Globus pallidus (tissue), 1 donor: Measurements from ENCODE around the gene ZBTB22.
"Not testable (repeated sequence)": the region's sequence is repeated elsewhere in the genome, so short reads cannot be mapped to it uniquely, and the experiment has no call there.

ENCODE experiments used
- DNase-seq: peaks from one replicate; pipeline ENCODE4 v3.0.0-alpha.2; 2015; ENCODE audit warnings: low spot score

The ZBTB22 gene

DNA sequence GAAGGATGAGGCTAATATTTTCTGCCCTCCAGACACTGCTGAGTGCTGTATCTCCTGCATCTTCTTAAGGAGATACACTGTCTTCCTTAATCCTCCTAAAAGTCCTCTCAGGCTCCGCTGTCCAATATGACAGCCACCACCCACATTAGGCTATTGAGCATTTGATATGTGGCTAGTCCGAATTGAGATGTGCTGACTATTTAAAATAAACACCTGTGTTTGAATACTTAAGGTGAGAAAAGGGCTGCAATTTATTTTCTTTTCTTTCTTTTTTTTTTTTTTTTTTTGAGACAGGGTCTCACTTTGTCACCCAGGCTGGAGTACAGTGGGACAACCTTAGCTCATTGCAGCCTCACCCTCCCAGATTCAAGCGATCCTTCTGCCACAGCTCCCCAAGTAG, 15.7 kb downstream of the ZBTB22 start:
- DNase-seq: no peak

DNA sequence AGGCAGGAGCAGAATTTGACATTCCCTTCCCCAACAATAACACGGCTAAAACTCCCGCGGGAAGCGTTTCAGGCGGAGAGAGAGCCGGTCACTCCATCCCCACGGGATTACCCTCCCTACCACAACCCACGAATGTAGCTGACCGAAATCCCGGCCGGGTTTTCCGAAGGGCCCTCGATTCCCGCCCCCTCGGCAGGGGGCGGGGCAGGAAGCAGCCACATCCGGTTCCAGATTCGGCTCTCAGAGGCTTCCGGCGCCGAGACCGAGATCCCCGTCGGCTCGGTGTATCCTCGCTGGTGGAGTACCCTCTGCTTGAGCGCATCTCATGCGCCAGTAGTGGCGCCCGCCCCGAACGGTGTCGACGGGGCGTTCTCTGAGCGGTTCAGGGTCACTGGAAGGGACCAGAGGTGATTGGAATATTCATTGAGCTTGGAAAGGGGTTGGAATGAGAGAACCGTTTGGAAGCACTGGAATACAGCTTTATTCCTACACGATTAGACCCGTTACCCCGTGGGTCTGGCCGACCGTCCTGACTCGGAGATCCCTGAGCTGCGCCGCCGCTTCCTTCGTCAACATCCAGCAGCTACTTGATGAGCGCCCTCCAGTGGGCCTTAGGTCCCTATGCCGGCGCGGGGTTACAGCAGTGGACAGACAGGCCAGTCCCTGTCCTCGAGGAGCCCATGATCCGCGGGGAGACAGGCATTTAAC, 18.2 kb downstream of the ZBTB22 start:
- peak; percentile 89 for DNase-seq

DNA sequence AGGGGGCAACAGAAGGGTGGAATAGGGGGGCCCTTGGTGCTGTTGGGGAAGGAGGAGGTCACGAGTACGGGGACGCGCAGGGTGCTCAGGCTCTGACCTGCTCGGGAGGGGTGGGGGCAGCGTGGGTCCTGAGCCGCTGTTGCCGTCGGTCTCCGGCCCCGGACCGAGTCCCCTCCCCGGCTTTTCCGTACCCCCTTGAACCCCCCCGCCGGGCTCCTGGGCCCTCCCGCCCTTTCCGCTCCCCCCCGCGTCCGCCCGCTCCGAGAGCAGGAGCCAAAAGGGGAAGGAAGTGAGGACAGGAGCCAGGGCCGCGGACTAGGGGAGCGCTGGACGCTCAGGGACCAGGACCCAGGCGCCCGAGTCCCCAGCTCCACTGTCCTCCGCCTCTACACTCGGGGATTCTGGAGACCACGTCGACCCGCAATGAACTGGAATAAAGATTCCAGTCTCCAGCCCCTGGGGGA, 18.7 kb downstream of the ZBTB22 start, which contains the start of gene RGL2:
Gene RGL2, minus strand, starts transcription at position 170 of the 464 bp plus-strand sequence. CDS start 332 bp downstream, outside the sequence.
- DNase-seq: peak; percentile 83

DNA sequence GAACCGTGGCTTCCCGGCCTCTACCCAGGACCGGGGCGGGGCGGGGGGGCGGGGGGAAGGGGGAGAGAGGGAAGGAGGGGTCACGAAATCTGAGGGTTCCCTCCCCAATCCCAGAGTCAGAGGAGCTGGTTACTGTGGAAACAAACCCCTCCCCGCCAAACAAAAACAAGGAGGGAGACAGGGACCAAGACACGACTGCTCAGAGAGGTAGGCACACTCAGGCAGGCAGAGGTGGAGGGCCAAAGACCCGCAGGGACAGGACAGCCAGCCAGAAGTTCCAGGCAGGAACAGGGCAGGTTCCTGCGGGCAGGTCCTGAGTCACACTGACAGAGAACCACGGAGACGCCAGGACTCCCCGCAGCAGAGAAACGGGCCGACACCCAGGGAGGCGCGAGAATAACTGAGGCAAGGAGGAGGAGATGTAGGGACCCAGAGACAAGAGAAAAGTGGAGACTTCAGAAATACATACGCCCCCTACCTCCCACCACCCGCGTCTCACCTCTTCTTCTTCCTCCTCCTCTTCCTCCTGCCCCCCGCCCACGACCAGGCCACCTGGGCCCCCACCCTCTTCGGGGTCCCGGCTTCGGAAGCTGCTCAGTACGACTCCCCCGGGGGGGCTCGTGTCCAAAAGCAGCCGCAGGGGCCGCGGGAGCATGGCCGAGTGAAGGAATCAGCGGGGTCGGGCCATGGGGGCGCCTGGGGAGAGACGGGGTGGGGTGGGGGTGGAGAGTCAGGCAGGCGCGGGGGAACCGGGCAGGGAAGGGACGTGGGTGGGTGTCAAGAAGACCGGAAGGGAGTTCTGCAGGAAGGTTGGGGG, 19.4 kb downstream of the ZBTB22 start:
- DNase-seq: peak; percentile 47

DNA sequence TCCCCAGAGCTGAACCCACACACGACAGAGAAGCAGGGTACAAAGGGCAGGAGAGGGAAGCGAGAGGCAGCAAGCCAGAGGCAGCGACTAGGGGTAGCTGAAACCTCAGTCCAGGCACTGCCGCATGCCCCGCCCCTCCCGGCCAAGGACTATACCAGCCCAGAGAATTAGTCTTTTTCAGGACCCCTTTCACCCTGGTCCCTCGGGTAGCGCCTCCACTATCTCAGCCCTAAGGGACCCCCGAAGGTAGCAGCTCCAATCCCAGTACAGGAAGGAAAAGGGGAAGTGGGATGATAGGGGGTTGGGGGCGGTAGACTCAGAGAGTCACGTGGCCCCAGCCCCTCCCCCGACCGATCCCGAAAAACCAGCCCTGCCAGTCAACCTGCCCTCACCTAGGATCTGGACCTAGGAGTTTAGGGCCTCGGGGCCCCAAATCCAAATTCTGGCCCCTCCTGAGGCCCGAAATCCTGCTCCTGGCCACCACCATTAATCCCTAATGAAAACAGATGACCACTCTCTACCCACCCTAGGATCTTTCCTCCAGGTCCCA, 20.1 kb downstream of the ZBTB22 start:
- DNase-seq: no peak

DNA sequence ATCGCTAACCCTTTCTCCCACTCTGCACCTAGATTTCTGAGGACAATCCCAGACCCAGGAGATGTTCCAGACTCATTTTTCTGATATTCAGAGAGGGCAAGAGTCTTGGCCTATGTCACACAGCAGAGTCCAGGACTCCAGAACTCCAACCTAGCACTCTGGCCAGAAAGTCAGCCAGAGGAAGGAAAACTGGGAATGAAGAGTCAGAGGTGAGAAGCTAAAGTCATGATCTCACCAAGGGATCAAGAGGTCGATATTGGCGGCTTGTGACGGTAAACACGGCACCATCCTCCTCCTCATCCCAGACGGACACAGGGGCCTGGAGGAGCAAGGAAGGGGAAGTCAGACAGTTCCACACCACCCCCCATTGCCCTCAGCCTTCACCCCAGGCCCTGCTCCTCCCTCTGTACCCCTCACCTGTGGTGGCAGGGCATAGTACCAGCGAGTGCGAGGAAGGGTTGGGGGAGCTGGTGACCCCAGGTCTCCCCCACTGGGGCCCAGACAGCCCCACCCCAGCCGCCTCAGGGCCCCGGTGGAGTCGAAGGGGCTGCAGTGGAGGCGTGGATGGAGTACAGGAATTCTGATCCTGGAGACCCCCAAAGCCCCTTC, 20.6 kb downstream of the ZBTB22 start:
- no peak for DNase-seq

DNA sequence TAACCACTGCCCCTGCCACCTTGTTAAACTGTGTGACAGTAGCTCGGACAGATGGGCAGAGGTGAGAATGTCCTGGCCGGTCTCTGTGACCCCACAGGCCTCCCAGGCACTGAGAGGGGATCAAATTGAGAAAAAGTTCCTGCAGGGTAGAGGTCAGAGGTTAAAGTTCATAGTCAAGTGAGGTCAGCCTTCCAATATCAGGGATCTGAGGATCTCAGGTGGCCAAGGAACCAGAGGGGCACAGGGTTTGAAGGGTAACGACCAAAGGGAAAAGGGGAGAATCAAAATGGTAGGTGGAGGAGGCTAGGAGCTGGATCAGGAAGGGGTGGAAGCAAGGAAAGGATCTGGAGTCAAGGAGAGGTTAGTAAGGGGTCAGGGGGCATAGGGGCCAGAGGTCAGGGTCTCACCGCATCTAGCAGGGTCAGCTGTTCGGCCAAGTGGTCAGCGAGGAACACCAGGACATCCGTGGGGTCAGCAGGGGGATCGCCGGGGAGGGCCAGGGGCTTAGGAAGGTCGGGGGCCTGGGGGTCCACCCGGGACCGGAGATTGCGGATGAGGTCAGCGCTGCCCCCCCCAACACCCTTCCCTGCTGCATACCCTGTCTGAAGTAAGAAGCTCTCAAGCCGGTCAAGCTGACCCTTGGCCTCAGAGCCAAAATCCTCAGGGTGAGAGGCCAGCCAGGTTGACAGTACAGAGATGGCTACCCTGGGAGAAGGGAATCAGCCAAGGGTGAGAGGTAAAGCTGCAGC, 21.7 kb downstream of the ZBTB22 start:
- no peak for DNase-seq

DNA sequence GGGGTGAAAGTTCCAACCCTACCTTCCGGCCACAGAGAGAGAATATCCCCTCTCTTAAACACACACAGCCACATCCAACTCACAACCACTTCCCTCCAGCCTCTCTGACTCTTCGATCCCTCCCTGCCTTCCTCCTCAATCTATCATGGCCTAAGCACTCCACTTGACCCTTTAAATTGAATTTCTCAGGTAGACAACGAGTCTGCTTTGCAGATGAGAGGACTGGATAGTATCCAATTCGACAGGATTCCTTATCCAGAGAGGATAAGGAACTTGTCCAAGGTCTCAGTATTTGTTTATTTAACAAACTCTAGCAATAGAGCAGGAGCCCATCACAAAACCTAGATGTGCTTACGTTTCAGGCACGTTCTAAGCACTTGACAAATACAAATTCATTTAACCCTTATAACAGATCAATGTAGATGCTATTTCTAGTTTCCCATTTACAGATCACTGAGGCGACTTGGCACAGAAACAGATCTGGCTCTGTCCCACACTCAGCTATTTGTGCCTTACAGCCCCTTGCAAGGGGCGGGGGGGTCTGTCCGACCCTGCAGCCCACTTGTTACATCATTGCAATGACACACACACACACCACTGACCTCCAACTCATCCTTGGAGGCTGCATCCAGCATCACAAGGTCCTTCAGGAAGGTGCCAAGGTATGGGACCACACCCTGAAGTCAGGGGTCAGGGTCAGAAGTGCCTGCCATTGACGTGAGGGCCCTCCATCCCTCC, 23.3 kb downstream of the ZBTB22 start:
- DNase-seq: no peak

DNA sequence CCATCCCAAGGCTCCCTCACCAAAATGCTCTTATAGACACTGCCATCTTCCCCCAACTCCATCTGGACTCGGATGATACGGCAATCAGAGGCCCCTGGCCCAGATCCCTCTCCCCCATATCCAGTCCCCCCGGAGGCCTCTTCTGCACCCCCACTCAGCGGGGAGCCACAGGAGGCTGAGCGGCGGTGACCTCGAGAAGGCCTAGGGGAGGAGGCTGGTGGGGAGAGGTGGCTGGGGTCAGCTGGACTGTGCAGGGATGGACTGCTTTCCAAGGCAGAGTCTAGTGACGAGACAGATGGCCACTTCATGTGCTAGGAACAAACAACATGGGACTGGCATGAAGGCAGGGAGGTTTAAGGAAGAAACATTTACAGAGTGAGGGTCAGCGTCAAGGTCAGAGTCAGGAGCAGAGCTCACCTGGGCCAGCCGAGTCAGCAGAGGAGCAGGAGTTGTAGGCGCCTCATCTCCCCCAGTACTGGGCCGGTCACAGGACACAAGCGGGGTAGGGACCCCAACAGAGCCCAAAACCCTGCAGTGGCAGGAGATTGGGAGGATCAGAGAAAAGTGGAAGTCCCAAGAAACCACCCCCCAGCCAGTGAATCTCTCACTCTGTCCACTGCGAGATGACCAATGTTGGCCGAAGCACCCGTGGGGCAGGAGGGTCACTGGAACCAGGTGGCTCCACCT, 24.4 kb downstream of the ZBTB22 start:
- no peak for DNase-seq

DNA sequence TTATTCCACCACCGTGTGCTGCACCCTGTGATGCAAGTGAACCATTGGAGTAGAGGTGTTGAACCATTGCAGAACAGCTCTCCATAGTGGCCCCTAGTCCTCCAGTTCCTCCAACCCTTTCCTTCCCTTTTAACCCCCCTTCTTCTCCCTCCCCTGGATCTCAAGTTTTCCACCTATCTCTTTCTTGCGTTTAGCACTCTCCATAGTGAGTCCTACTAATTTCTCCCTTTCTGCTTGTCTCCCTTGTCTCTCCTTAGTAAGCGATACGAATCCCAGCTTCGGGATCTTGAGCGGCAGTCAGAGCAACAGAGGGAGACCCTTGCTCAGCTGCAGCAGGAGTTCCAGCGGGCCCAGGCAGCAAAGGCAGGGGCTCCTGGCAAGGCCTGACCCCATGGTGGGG, 27.1 kb downstream of the ZBTB22 start:
- no peak for DNase-seq

DNA sequence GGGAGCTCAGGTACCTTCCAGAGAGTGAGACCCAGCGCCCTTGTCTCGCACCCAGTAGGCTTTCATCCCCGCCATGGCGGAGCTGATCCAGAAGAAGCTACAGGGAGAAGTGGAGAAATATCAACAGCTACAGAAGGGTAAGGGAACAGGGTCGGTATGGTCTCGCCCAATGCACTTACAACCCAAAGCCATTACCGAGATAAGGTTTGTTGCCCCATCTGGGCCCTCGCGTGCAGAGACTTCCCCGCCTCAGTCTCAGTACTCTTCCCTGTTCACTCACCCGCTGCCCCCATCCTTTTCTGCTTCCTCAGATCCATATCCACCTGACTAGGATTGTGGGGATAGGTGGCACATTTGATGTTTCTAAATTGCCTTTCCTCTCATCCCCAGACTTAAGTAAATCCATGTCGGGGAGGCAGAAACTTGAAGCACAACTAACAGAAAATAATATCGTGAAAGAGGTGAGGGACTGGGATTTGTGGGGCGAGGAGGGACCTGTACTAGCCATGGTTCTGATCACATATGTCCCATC, 27.7 kb downstream of the ZBTB22 start:
- DNase-seq: no peak

DNA sequence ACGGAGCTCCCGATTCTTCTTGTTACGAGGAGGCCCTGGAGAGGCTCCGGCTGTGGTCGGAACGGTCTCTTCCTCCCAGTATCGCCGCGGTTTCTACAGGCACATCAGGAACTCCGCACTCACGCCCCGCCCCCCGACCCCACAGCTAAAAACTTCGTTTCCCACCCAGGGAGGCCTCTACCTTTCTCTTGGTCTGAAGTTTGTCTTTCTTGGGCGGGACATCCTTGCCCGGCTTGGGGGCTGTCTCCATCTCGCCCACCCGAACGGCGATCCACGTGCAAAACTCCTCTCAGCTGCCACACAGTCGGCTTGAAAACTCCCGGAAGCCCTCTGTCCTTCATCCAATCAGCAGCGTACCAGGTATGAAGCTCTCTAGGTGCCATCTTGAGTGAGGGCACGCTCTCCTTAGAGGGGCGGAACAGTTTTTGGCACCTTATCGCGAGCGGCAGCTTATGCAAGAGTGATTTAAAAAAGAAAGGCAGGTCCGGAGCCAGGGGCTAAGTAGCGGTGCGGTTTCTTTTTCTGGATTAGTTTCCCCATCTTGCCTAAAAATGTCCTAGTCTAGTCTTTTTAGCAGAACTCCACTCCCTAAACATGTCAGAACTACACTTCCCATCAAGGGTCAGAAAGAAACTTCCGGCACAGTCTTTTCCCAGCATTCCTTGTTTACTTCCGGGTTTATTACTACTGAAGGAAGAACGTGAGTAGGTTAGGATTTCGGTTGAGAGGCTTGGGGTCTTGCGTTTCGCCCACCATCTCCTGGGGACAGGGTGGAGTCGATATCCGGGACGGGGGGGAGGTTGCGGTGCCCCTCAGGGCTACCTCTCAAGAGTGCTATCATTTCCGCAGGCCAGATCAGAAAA, 28.4 kb downstream of the ZBTB22 start, which contains the start of the genes PFDN6 and WDR46:
Gene PFDN6, plus strand, starts transcription at position 681 of the 863 bp plus-strand sequence. CDS start 256 bp downstream, outside the sequence.
Gene WDR46, minus strand, starts transcription at position 319 of the 863 bp plus-strand sequence. Its CDS starts 69 bp downstream, at position 250.
- DNase-seq: peak; percentile 97

DNA sequence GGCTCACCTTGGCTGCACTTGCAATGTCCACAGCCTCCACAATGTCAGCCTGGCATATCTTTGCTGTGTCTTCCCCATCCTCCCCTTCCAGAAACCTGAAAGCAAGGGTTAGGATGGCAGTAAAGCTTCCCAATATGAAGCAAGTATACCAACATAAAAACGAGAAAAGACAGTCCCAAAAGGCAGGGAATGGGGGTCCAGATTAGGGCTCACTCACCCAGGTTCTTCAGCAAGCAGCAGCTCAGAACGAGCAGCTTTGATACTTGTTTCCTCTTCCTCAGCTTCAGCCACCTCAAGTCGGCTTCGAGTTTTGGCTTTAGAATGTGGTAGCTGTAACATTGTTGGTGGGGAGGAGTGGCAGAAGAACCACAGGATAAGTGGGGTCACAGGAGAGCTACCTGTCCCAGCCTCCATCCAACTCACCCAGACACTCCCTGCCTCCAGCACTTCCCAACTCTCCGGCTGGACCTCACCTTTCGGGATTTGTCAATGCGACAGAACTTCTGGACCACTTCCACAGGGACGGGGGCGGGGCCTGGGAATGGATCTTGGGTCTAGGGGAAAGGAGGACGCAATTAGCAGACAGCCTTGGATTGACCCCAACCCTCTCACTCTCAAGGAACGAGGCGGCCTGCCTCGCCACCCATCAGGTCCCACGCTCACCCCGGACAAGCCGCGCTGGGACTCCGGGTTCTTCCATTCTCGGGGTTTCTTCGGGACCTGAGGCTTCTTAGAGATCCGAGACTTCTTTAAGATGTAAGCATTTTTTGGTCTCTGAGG, 29.2 kb downstream of the ZBTB22 start:
- no peak for DNase-seq

DNA sequence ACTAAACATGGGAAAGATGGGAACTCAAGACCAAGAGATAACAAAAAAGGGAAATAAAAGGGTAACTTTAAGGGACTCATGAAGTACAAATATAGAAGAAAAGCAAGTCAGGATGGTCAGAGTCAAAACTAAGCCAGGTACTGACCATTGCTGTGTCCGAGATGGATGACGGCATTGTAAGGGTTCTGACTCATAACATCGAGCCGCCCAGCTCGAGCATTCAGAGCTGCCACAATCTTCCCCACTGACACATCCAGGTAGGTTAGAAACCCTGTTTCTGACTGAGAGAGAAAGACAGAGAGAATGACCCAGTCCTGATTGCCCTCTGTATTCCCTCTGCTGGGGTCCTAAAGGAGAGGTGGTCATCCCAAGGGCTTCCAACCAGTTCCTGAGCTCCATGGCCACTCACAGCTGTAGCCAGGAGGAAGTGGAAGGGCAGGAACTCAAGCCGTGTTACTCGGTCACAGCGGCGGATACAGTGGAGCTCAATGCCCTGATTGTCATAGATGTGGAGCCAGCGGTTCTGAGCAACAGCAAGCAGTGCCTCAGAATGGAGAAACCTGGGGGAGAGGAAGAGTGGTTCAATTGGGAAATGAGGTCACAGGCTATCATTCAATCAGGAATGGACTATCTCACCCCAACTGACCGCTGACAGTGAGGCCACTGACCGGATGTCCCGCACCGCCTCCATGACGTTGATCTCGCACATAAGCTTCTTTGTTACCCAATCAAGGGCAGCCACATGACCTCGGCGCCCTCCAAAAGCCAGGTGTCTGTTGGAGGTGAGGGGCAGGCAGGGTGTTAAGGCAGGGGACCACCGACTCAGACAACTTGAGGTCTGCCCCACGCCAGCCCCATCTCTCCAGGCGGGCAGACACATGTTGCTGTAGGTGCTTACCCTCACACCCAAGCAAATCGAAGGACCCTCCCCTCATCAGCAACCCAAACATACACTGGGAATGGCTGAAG, 30.3 kb downstream of the ZBTB22 start:
- no peak for DNase-seq

DNA sequence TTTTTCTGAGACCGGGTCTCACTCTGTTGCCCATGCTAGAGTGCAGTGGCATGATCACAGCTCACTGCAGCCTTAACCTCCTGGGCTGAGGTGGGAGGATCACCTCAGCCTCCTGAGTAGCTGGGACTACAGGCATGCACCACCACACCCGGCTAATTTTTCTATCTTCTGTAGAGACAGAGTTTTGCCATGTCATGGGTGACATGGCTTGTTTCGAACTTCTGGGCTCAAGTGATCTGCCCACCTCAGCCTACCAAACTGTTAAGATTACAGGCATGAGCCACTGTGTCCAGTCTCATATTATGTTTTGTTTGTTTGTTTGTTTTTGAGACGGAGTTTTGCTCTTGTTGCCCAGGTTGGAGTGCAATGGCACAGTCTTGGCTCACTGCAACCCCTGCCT, 32.3 kb downstream of the ZBTB22 start:
- DNase-seq: not testable (repeated sequence)

DNA sequence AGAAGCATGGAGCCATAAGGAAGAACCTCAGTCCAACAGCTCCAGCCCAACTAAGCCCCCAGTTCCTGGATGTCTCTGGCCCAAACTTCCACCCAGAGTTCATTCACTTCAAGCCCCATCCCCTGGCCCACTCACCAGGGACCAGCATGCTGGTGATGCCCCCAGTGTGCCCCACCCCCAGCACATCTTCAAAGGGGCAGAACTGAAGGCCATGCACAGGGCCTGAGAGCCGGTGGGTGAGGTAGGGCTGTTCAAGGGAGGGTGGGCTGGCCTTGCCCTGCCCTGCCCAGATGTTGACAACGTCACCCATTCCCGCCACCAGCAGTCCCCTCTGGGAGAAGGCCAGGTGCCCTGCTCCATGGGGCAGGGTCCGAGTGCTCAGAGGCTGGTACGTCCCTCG, 37.0 kb downstream of the ZBTB22 start:
- DNase-seq: no peak

DNA sequence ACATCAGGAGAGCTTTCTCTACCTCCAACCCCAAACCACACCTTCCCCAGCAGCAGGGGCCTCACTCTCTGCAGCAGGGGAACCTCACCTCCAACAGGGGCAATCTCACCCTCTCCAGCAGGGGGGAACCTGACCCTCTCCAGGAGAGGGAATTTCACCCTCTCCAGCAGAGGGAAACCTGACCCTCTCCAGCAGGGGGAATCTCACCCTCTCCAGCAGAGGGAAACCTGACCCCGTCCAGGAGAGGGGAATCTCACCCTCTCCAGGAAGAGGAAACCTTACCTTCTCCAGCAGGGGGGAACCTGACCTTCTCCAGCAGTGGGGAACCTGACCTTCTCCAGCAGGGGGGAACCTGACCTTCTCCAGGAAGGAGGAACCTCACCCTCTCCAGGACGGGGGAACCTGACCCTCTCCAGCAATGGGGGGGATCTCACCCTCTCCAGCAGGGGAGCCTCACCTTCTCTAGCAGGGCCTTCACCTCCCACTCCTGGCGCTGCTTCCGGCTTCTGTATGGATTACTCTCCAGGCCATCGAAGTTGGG, 37.5 kb downstream of the ZBTB22 start:
- DNase-seq: no peak
